GM18951 (cell line): ENCODE results near the gene SLC44A5.
"Not testable (repeated sequence)": the region's sequence is repeated elsewhere in the genome, so short reads cannot be mapped to it uniquely, and the experiment has no call there.

Experiments used
- POLR2A ChIP-seq: IDR thresholded peaks from 4 replicates; pipeline ENCODE4 v1.6.1; 2011; ENCODE audit warnings: mild to moderate bottlenecking; ENCODE audit not compliant: insufficient read length, insufficient read depth; ENCODE audit errors: extremely low read depth
- in situ Hi-C: fragments of 300-500 bp; cut with MboI; formaldehyde crosslinking; loops from one replicate; pipeline ENCODE4 v1.12.0; 2022; ENCODE audit warnings: low sequenced_read_pairs, mixed read lengths, inconsistent platforms; ENCODE audit not compliant: unreplicated experiment

The SLC44A5 gene

DNA sequence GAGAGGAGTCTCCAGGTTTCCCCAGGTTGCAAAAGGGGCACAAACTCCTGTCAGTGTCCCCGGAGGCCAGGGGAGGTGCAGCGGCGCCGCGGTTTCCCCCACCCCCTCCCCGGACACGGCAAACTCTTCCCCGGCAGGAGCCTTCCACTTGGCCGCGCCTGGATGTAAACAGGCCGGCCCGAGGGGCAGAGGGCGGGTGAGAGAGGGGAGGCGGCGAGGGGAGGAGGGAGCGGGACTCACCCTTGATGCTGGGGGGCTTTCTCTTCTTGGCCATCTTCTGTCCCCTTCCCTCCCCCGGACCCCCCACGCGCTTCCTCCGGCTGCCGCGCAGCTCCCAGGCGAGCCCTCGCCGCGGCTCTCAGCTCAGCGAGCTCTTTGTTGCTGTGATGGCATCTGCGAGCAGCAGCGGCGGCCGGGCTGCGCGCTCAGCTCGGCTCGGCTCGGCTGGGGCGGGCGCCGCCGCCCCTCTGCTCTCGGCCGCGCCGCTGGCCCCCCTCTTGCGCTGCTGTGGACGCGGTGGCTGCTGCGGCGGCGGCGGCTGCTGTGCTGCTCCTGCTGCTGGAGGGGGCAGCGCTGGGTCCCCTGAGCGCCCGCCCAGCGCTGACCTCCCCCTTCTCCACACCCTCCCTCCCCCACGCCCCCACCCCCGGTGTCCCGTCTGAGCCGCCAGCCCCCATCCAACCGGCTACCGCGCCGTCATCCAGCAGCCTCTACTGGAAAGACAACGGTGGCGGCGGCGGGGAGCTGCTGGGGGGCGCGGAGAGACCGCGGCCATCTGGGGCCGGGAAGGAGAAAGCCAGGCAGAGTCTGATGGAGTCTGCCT, 4.9 kb upstream of the SLC44A5 start:
- no peak for TF ChIP-seq POLR2A
- in situ Hi-C loops, result no loop called here

DNA sequence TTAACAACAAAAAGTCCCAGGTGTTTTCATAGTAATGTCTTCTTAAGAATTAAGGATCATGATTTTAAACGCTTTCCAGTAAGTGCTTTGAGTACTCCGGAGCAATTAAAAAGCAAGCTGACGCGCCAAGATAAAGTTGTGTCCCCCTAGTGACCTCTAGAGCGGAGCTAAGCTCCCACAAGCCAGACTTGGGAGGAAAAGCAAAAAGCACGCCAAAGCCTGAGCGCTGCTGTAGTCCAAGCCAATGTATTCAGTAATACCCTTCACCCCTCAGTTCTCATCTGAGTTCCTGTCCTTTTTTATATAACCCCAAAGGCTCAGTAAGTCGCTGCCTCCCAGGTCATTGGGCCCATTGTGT, 3.5 kb upstream of the SLC44A5 start:
- in situ Hi-C loops, result no loop called here
- no peak for TF ChIP-seq POLR2A

DNA sequence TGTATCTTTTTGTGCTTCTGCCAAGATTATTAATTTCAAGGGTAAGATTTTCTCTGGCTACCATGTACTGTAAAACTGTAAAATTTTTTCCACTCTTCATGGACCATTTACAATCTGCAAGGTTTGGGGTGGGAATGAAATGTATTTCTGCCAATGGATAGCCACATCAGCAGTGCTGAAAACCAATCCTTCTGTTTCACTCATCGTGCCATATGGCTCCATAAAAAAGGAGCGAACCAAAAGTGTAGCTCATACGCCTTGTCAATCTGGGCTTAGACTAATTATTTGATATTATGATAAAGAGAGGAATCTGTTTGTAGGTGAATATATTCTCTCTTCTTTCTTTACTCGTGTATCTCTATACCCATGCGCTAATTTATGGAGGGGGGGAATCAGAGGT, 3.0 kb upstream of the SLC44A5 start:
- in situ Hi-C loops, result no loop called here

DNA sequence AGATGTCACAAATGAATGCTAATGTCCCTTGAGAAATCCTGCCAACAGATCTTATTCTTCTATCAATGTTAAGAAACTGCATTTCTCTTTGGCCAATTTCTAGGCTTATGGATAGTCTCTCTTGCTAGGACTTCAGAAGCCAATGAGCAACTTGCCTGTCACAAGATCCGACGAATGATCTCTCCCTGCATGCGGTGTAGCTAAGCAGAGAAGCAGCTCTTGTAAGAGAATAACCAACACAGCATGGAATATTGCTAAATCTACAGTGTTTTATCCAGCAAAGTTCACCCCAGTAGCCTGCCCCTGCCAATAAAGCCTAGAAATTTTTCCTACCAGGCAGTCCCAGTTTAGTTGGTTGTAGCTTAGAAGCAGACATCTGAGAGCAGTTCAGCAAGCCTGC, 2.1 kb upstream of the SLC44A5 start:
- in situ Hi-C loops, result no loop called here
- TF ChIP-seq POLR2A, result no peak

More for the DNA sequence above, 3.0 kb upstream of the SLC44A5 start:
- no peak for TF ChIP-seq POLR2A

DNA sequence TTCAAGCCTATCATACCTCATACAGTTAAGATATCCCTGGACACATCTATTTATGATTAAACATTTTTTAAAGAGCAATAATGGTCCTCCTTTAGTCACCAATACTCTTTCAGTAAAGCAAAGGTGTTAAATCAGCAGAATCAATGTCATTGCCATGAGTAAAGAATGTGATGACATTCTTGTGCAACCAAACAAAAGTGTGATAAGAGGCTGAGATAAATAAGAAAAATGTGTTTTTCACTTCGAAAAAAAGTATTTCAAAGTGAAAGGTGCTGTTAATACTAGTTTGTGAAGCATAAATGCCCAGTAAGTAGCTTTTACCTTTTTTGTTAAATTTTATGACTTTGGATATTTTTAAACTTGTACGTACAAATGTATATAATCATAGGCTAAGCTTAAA, 8.4 kb downstream of the SLC44A5 start:
- no peak for TF ChIP-seq POLR2A
- in situ Hi-C loops, result no loop called here

DNA sequence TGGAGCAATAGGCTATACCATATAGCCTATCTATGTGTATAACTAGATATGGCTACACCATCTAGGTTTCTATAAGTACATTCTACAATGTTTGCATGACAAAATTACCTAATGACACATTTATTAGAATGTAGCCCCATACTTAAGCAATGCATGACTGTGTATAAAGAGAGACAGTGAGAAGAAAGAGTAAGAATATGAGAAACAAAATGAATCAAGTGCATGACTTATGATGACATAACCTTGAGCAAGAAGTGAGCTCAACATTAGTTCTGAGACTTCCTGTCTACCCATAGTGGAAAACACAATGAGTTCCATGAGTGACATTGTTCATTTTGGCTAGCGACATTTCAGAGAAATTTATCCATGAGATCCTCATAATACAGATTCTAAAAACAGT, 10.1 kb downstream of the SLC44A5 start:
- no peak for TF ChIP-seq POLR2A
- in situ Hi-C loops, result no loop called here

DNA sequence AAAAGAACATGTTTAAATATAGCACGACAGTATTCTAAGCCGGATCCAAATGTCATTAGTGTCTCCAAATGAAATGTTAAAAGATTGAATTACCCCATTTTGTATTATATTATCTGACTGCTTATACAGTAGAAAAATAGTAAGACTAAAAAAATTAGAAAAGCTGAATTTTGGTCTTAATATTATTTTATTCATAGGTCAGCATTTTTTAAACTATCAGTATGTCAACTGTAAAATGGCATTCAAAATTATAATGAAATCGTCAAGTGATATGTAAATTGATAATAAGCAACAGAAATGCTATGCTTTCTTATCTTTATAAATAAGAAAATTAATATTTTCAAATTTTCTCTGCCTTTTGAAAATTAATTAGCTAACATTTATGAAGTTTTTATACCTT, 16.6 kb downstream of the SLC44A5 start:
- in situ Hi-C loops, result no loop called here
- no peak for TF ChIP-seq POLR2A

DNA sequence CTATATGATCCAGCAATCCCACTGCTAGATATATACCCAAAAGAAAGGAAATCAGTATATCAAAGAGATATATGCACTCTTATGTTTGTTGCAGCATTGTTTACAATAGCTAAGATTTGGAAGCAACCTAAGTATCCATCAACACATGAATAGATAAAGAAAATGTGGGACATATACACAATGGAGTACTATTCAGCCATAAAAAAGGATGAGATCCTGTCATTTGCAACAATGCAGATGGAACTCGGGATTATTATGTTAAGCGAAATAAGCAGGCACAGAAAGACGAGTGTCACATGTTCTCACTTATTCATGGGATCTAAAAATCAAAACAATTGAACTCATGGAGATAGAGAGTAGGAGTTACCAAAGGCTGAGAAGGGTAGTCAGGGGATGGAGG, 17.5 kb downstream of the SLC44A5 start:
- in situ Hi-C loops, result not testable (repeated sequence)

DNA sequence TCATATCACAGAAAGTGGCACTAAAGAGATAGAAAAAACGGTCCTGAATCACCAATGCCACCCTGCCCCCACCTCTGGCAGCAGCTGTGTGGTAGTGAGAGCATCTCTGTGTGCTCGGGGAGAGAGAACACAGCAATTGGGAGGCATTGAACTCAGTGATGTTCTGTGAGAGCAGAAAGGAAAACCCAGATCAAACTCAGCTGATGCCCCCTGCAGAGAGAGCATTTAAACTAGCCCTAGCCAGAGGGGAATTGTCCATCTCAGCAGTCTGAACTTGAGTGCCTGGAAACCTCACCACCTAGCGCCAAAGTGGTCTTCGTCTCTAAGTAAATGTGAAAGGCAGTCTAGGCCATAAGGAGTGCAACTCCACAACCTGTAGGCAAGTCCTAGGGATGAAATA, 21.3 kb downstream of the SLC44A5 start:
- in situ Hi-C loops, result no loop called here
- TF ChIP-seq POLR2A, result no peak

DNA sequence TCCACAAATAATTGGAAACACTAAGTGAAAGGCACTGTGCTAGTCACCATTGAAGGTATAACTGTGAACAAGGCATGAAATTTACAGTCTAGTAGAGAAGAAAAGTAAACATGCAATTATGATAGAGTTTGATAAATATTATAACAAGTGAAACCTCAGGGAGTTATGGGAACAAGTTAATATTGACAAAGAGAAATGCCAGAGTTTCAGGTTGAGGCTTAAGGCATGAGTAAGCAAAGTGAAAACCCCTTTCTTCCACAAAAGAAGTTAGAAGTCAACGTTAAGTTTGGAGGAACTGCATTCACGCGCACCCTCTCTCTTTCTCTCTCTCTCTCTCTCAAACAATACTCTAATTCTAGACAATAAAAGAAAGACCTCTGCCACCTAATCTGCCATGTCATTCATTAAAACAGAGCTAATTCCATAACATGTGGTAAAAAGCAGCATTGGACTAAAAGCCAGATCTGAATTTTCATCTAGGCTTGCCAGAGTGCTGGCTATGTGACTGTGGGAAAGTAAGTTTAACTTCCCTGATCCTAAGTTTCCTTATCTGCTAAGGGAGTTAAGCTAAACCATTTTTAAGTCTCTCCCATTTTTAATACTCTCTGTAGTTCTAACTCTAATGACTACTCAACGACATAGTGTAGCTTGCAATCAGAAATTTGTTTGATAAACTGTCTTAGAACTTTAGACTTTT, 22.0 kb downstream of the SLC44A5 start:
- in situ Hi-C loops, result no loop called here
- TF ChIP-seq POLR2A, result no peak

DNA sequence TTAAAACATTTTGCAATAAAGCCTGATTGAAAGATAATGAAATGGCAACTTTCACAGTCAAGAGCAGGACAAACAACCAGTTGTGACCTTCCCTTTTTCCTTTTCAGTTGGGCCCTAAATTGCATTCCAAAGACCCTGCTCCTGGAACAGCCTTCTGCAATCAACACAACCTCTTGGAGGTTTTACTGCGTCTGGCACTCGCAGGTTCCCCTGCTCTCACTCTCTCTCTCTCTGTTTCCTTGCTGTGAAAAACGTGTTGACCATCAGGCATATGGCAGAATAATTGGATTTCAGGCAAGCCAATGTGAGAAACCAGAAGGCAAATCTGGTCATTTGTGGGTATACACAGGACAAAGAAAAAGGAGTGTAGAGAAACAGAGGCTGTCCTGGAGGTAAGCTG, 23.2 kb downstream of the SLC44A5 start:
- in situ Hi-C loops, result no loop called here
- TF ChIP-seq POLR2A, result no peak

DNA sequence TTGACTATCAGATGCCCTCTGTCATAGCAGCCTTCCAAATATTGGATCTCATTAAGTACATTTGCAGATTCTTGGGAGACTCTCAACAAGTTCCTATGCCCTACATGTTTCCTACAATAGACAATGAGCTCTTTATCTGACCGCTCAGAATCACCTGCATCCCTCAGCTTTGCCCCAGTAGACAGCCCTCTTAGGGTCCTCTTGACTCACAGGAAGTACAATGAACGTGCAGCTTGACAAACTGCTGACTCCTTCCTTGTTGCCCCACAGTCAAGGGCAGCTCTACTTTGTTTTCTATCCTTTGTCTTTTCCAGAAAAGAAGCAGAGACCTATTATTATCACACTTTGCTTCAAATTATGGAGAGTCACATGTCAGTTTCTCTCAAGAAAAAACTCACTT, 27.6 kb downstream of the SLC44A5 start:
- TF ChIP-seq POLR2A, result no peak
- in situ Hi-C loops, result no loop called here

DNA sequence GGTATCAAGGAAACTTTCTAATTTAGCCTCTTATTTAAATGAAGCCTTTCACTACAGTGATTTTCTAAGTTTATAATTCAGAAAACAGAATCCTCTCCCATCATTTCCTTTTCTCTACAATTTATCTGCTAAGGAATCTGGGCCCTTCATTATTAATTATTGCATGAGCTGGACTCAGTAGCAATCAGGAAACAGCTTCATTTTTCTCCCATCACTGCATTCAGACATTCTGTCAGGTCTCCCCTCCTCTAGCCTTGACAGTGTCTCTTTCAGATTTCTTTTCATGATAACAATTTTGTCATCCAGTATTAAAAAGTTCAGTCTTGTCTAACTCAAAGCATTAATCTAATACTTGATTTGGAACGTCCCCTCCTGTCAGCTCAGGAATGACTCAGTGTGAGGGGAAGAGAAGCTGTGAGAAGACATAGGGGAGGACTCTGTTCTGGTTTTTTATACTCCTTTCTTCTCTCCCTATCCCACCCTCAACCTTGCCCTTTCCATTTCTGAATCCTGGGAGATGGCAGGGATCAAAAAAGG, 28.1 kb downstream of the SLC44A5 start:
- no peak for TF ChIP-seq POLR2A

DNA sequence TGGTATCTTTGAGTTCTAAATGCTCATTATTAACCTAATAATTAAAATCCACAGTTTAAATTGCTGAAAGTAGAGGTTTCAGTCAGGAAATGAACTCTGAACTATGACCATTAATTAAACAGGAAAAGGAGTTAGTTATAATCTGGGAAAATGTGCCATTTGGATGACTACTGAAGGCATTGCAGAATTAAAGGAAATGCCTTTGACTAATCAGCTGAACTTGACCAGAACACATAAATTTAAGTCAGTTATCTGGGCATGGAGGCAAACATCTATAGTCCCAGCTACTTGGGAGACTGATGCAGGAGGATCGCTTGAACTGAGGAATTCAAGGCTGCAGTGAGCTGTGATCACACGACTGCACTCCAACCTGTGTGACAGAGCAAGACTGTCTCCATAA, 31.9 kb downstream of the SLC44A5 start:
- no peak for TF ChIP-seq POLR2A
- in situ Hi-C loops, result no loop called here

More for the DNA sequence above, 28.1 kb downstream of the SLC44A5 start:
- in situ Hi-C loops, result no loop called here
